Measurements from ENCODE around the gene GPATCH2. TPM values are rescaled to one million over a fixed set of nuclear protein-coding genes. Genes with fewer than 3 reads are reported as not detected.

Gene GPATCH2
- total and polyA plus RNA-seq, 2 donors (not counting 1 experiment from before 2014, with no cell fraction given): 4.7 to 14.7 TPM

GRCh38 chr1:217674028-217674729 is 43.3 kb upstream of the GPATCH2 start:
- no peak for TF ChIP-seq CTCF (IDR thresholded peaks at IDR 0.05)
- no peak for TF ChIP-seq EZH2 (IDR thresholded peaks at IDR 0.05; ENCODE audit: borderline replicate concordance, insufficient read depth, low read depth, low read length, poor library complexity, severe bottlenecking)
- intact Hi-C loops (cut with micrococcal nuclease): no loop called here
- Mint-ChIP-seq H3K9me3 (ENCODE audit: insufficient read depth) (no peaks in the 10 kb centered on the region), H3K27ac (no peak overlapping the region), H3K4me1 (peaks cover 5% of the 10 kb centered on the region), H3K4me3 (no peak overlapping the region), H3K27me3 (peaks cover 6% of the 10 kb centered on the region)
- ChIA-PET POLR2A (no interaction called here), CTCF (no interaction called here)
- Histone ChIP-seq H3K27me3 (replicated peaks in 1 of 4; ENCODE audit: control extremely low read depth in 1 of 4, control insufficient read depth in 3 of 4, insufficient read depth in 4 of 4, low read length in 3 of 4) (no peaks in the 10 kb centered on the region), H3K9me3 (ENCODE audit: control extremely low read depth in 1 of 3, control insufficient read depth in 2 of 3, insufficient read depth in 1 of 3, low read length in 2 of 3) (no peaks in the 10 kb centered on the region), H3K27ac (ENCODE audit: low read length in 2 of 2) (no peak overlapping the region), H3K79me2 (ENCODE audit: control insufficient read depth, insufficient read depth, low read length) (no peaks in the 10 kb centered on the region), H3K9ac (ENCODE audit: low read length) (no peak overlapping the region), H3K4me2 (replicated peaks; ENCODE audit: low read depth, low read length, poor library complexity, severe bottlenecking) (no peak overlapping the region), H3K4me3 (ENCODE audit: control extremely low read depth in 1 of 5, extremely low read depth in 1 of 5, insufficient read depth in 1 of 5, low read depth in 2 of 5, low read length in 4 of 5) (no peak overlapping the region), H3K4me1 (ENCODE audit: control insufficient read depth in 2 of 2, insufficient read depth in 2 of 2, low read length in 2 of 2) (no peaks in the 10 kb centered on the region), H2AFZ (ENCODE audit: insufficient read depth, low read depth, low read length, poor library complexity, severe bottlenecking) (no peak overlapping the region), H4K20me1 (ENCODE audit: control insufficient read depth, insufficient read depth, low read length, poor library complexity, severe bottlenecking) (no peaks in the 10 kb centered on the region), H3K36me3 (replicated peaks in 1 of 2; ENCODE audit: control extremely low read depth in 1 of 2, control insufficient read depth in 1 of 2, extremely low read depth in 1 of 2, insufficient read depth in 2 of 2, low read length in 1 of 2) (no peaks in the 10 kb centered on the region)
- WGBS (ENCODE audit: insufficient coverage): 96% methylated on average over 3 of the region's 4 CpGs
- no peak for ATAC-seq (ENCODE audit: low read depth)
- no peak for DNase-seq

GRCh38 chr1:217673387-217673786 is 42.5 kb upstream of the GPATCH2 start:
- no peak overlapping the region for H3K4me3 Mint-ChIP-seq
- CTCF ChIA-PET: no interaction called here
- Histone ChIP-seq H3K36me3 (replicated peaks in 1 of 2; ENCODE audit: control extremely low read depth in 1 of 2, control insufficient read depth in 1 of 2, extremely low read depth in 1 of 2, insufficient read depth in 2 of 2, low read length in 1 of 2) (no peaks in the 10 kb centered on the region), H3K27ac (ENCODE audit: low read length in 2 of 2) (no peak overlapping the region), H3K4me2 (replicated peaks; ENCODE audit: low read depth, low read length, poor library complexity, severe bottlenecking) (no peak overlapping the region), H4K20me1 (ENCODE audit: control insufficient read depth, insufficient read depth, low read length, poor library complexity, severe bottlenecking) (no peaks in the 10 kb centered on the region), H3K79me2 (ENCODE audit: control insufficient read depth, insufficient read depth, low read length) (no peaks in the 10 kb centered on the region), H3K4me1 (ENCODE audit: control insufficient read depth in 2 of 2, insufficient read depth in 2 of 2, low read length in 2 of 2) (no peaks in the 10 kb centered on the region), H3K4me3 (ENCODE audit: control extremely low read depth in 1 of 5, extremely low read depth in 1 of 5, insufficient read depth in 1 of 5, low read depth in 2 of 5, low read length in 4 of 5) (no peak overlapping the region), H3K9me3 (ENCODE audit: control extremely low read depth in 1 of 3, control insufficient read depth in 2 of 3, insufficient read depth in 1 of 3, low read length in 2 of 3) (no peaks in the 10 kb centered on the region), H2AFZ (ENCODE audit: insufficient read depth, low read depth, low read length, poor library complexity, severe bottlenecking) (no peak overlapping the region), H3K9ac (ENCODE audit: low read length) (no peak overlapping the region), H3K27me3 (replicated peaks in 1 of 4; ENCODE audit: control extremely low read depth in 1 of 4, control insufficient read depth in 3 of 4, insufficient read depth in 4 of 4, low read length in 3 of 4) (no peaks in the 10 kb centered on the region)
- no peak overlapping the region for H3K27ac Mint-ChIP-seq
- TF ChIP-seq EZH2 (IDR thresholded peaks at IDR 0.05; ENCODE audit: borderline replicate concordance, insufficient read depth, low read depth, low read length, poor library complexity, severe bottlenecking) (no peak), CTCF (IDR thresholded peaks at IDR 0.05) (no peak)
- H3K9me3 Mint-ChIP-seq (ENCODE audit: insufficient read depth): no peaks in the 10 kb centered on the region
- no peak for ATAC-seq (ENCODE audit: low read depth)
- H3K27me3 Mint-ChIP-seq: peaks cover 6% of the 10 kb centered on the region
- POLR2A ChIA-PET: no interaction called here
- H3K4me1 Mint-ChIP-seq: peaks cover 5% of the 10 kb centered on the region
- DNase-seq: no peak
- 29% methylated on average over 1 of the region's 2 CpGs for WGBS (ENCODE audit: insufficient coverage)
- intact Hi-C loops (cut with micrococcal nuclease): no loop called here
